Measurements from ENCODE around the gene SMAD3. TPM values are rescaled to one million over a fixed set of nuclear protein-coding genes. Genes with fewer than 3 reads are reported as not detected.
A peak's percentile ranks its signal among the peaks of the same experiment; 100 is the strongest.

Gene SMAD3
- total and polyA plus RNA-seq, 10 of the 15 experiments (the other 5 are each of a cell fraction or from before 2014, with no cell fraction given): 5.6 to 43.2 (median 16.0) TPM

DNA sequence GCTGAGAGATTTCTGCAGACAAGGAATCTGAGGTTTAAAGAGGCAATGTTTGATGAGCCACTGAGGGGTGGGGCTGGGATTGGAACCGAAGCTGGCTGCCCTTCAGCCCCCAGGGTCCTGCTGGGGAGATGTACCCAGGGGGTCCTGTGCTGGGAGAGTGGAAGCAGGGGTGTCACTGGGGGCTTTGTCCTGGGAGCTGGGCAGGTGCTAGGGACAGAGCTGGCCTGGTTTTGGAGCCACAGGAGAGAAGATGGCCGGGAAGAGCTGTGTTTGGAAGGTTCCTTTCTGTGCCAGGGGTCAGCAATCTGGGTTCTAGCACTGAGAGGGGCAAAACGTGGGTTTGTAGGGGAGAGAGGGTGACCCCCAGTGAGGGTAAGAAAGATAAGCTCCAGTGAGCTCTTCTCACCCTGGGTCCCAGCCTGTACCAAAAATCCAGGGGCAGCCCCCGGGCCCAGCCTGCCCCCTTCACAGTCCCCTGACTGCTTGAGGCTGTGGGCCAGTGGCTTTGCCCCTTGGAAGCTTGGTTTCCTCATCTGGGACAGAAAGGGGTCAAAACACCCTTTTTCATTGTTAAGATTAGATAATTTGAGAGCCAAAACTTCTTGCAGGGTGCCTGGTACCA lies 69.6 kb downstream of the SMAD3 start:
- 11% methylated on average over 4 of the region's 4 CpGs for WGBS (ENCODE audit: insufficient coverage, insufficient replicate concordance, low lambda C conversion rate, missing lambda C conversion rate)
- RAD21 ChIA-PET (ENCODE audit: unreplicated experiment): interaction anchor here (0.8 to 2.7 kb wide), 16 partner anchors 11 to 169 kb away, joined by 3 to 21 read pairs (median 6); no protein-coding TSS in a partner anchor
- no peaks in the 10 kb centered on the region for H3K27me3 ChIP-seq (replicated peaks in 1 of 2; ENCODE audit: control insufficient read depth in 2 of 2, insufficient read depth in 2 of 2, low read length in 1 of 2)
- peak overlapping the region; percentile 76 for H3K9ac ChIP-seq (ENCODE audit: control insufficient read depth, insufficient read depth, low read length)
- H3K9me3 ChIP-seq (replicated peaks; ENCODE audit: control insufficient read depth, insufficient read depth, low read length): no peaks in the 10 kb centered on the region
- H3K27ac ChIP-seq (ENCODE audit: control insufficient read depth, insufficient read depth): peak overlapping the region; percentile 89
- POLR2A ChIA-PET: interaction anchor here (0.6 to 2.1 kb wide), 13 partner anchors 8 to 51 kb away, joined by 3 to 13 read pairs (median 4); no protein-coding TSS in a partner anchor
- SMC1A ChIA-PET (ENCODE audit: uncharacterized antibody, unreplicated experiment): interaction anchor here (0.7 to 14.8 kb wide), 11 partner anchors 12 to 105 kb away, joined by 3 to 179 read pairs (median 5); no protein-coding TSS in a partner anchor
- TF ChIP-seq TARDBP (IDR thresholded peaks at IDR 0.05; ENCODE audit: borderline replicate concordance): no peak
- TF ChIP-seq MEF2B (IDR thresholded peaks at IDR 0.05; ENCODE audit: partially characterized antibody, poor library complexity, severe bottlenecking): no peak
- TF ChIP-seq SMC3 (IDR thresholded peaks at IDR 0.05; ENCODE audit: borderline replicate concordance, low read length): no peak
- no peak for TF ChIP-seq GATAD2B (conservative IDR thresholded peaks at IDR 0.05; ENCODE audit: low read depth)
- no peak for TF ChIP-seq CUX1 (IDR thresholded peaks at IDR 0.05; ENCODE audit: insufficient replicate concordance, low read depth, low read length)
- no peak for TF ChIP-seq TAF1 (IDR thresholded peaks at IDR 0.05; ENCODE audit: borderline replicate concordance, low read depth, low read length)
- ATAC-seq (peak; percentile 5), FAIRE-seq (no peak), DNase-seq (ENCODE audit: low read depth, low spot score) (no peak)
- H3K4me2 ChIP-seq (ENCODE audit: control insufficient read depth, insufficient read depth): peak overlapping the region; percentile 94
- peak overlapping the region; percentile 30; the same call in 1 of the 2 replicates for H2AFZ ChIP-seq (ENCODE audit: control insufficient read depth, low read depth, low read length)
- peaks cover 6% of the 10 kb centered on the region; the same call in 1 of the 2 replicates for H4K20me1 ChIP-seq (ENCODE audit: control insufficient read depth, insufficient read depth)
- H3K4me3 ChIP-seq: peak overlapping the region; percentile 51
- in situ Hi-C loops (cut with MboI) (no loop called here), intact Hi-C loops (cut with micrococcal nuclease; ENCODE audit: unreplicated experiment) (loop anchor here (1.0 kb wide), 2 partner anchors 33 to 50 kb away; no protein-coding TSS in a partner anchor)
- H3K79me2 ChIP-seq (ENCODE audit: control insufficient read depth, insufficient read depth, low read length): peaks cover 74% of the 10 kb centered on the region
- peaks cover 74% of the 10 kb centered on the region for H3K4me1 ChIP-seq (ENCODE audit: control insufficient read depth, insufficient read depth, low read length)
- CTCF ChIA-PET: interaction anchor here (0.6 to 2.1 kb wide), 9 partner anchors 14 to 105 kb away, joined by 3 to 8 read pairs (median 4); no protein-coding TSS in a partner anchor
- BruUV-seq (replicated peaks): no TSS peak
- no peaks in the 10 kb centered on the region; a peak in 1 of 4 replicates for H3K36me3 ChIP-seq (ENCODE audit: control insufficient read depth in 2 of 2, insufficient read depth in 2 of 2, low read length in 1 of 2)
